BLaER1 (cell line): ENCODE measurements around the gene SIVA1.

ENCODE experiments used
- H3K27ac ChIP-seq: shearing (Covaris generic); formaldehyde crosslinking; 2 replicates; pipeline ENCODE4 v1.8.1; 2022
- H3K27me3 ChIP-seq: shearing (Covaris generic); formaldehyde crosslinking; 2 replicates; pipeline ENCODE4 v1.8.1; 2022
- H3K36me3 ChIP-seq: shearing (Covaris generic); formaldehyde crosslinking; 2 replicates; pipeline ENCODE4 v1.8.1; 2022
- H3K4me1 ChIP-seq: shearing (Covaris generic); formaldehyde crosslinking; 2 replicates; pipeline ENCODE4 v1.8.1; 2022
- H3K4me2 ChIP-seq: shearing (Covaris generic); formaldehyde crosslinking; 2 replicates; pipeline ENCODE4 v1.8.1; 2022
- H3K4me3 ChIP-seq: shearing (Covaris generic); formaldehyde crosslinking; 2 replicates; pipeline ENCODE4 v1.8.1; 2022
- H3K9ac ChIP-seq: shearing (Covaris generic); formaldehyde crosslinking; 2 replicates; pipeline ENCODE4 v1.8.1; 2022
- H3K9me3 ChIP-seq: shearing (Covaris generic); formaldehyde crosslinking; 2 replicates; pipeline ENCODE4 v1.8.1; 2022
- H4K20me1 ChIP-seq: shearing (Covaris generic); formaldehyde crosslinking; 2 replicates; pipeline ENCODE4 v1.8.1; 2022
- Cebpa-rat ChIP-seq: shearing (Covaris generic); IDR thresholded peaks from 2 replicates; pipeline ENCODE4 v1.8.1; 2022

SIVA1 gene

DNA sequence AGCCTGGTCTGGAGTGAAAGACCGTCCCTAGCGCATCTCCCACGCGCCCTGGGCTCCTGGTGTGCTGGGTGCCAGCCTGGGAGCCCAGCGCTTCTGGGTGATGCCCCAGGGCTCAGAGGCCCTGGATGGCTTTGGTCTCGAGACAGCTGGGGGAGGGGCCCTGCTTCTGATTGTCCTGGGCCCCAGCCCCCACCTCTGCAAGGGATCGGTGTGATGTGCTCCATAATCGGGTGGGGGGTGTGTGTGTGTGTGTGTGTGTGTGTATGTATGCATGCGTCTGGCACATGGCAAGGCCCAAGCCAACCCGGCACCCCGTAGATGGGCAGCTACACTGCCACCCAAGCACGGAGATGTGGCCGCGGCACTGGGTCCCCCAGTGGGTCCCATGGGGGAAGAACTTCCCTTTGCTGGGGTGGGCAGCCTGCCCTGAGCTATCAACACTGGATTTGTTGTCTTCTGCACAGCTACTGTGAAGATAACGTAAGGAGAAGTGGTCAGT, 51.0 kb downstream of the SIVA1 start:
- Histone ChIP-seq H3K4me1 (peaks cover 65% of the 10 kb centered on the region), H3K9me3 (no peaks in the 10 kb centered on the region)
- no peak for TF ChIP-seq Cebpa-rat

DNA sequence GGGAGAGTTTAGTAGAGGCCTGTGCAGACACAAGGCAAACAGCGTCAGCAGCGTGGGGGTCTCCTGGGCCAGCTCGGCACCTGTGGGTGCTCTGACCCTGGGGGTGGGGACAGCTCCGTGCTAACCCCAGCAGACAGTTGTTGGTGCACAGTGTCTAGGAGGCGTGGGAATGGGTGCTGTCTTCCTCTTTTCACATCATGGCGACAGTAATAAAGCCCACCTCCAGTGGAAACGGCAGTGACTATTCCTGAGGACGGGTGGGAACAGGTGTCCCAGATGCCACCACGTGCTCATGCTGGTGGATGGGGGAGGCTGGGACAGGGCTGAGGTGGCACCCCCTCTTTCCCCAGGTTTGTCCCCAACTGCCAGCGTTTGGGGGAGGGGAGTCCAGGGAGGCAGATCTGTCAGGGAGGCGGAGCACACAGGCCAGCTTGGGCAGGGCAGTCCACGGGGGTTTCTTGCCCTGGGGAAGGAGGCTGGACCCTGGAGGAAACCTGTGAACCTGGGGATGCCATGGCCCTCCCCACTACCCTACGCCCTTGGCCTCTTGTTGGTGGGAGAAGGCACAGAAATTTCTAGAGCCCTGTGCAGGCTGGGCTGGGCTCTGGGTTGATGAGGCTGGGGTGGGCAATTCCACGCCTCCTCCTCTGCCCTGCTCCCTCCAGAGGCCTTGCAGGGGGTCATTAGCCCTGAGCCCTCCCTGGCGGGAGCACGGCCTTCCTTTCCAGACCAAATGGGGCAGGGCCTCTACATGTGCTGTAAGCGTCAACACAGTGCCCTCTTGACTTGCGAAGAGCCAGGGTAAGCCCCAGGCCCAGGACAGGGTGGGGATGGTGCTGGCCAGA, 51.8 kb downstream of the SIVA1 start:
- Histone ChIP-seq H3K27me3 (no peaks in the 10 kb centered on the region; the same call in 1 of the 2 replicates), H3K4me2 (peak overlapping the region; percentile 98), H3K4me1 (peaks cover 57% of the 10 kb centered on the region), H4K20me1 (peaks cover 45% of the 10 kb centered on the region), H3K9me3 (no peaks in the 10 kb centered on the region), H3K36me3 (no peaks in the 10 kb centered on the region), H3K27ac (peak overlapping the region; percentile 45), H3K9ac (peak overlapping the region; percentile 30), H3K4me3 (peak overlapping the region; percentile 15; the same call in 1 of the 2 replicates)
- TF ChIP-seq Cebpa-rat = no peak

More for the DNA sequence above, 51.0 kb downstream of the SIVA1 start:
- H3K27ac ChIP-seq = peak overlapping the region; percentile 45; the same call in 1 of the 2 replicates
- peak overlapping the region; percentile 98 for H3K4me2 ChIP-seq
- H3K9ac ChIP-seq = 0 out of 2 replicates have a peak overlapping the region, but pooled peaks have one; percentile 25
- H3K27me3 ChIP-seq = peaks cover 3% of the 10 kb centered on the region; the same call in 1 of the 2 replicates
- H3K36me3 ChIP-seq = no peaks in the 10 kb centered on the region
- H3K4me3 ChIP-seq = peak overlapping the region; percentile 15; the same call in 1 of the 2 replicates
- peaks cover 45% of the 10 kb centered on the region for H4K20me1 ChIP-seq

DNA sequence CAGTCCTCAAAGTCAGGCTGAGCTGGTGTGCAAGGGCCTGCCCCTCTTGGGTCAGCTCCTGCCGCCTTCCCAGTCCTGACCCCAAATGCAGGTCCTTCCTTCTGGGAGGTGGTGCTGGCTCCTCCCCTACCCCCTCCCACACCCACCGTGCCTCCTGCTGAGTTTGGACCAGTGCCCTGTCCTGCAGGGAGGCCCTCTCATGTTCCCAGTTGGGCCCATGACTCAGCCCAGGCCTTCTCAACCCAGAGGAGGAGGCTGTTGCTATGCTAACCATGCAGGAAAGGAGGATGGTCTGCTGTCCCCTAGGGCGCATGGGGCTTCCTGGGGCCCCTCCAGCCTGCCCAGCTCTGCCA, 52.4 kb downstream of the SIVA1 start:
- Histone ChIP-seq H3K9ac (peak overlapping the region; percentile 30; the same call in 1 of the 2 replicates), H3K36me3 (no peaks in the 10 kb centered on the region), H3K4me2 (peak overlapping the region; percentile 98), H3K27me3 (no peaks in the 10 kb centered on the region), H3K4me1 (peaks cover 53% of the 10 kb centered on the region), H3K4me3 (no peak overlapping the region), H4K20me1 (peaks cover 45% of the 10 kb centered on the region), H3K27ac (peak overlapping the region; percentile 45), H3K9me3 (no peaks in the 10 kb centered on the region)
- no peak for TF ChIP-seq Cebpa-rat

DNA sequence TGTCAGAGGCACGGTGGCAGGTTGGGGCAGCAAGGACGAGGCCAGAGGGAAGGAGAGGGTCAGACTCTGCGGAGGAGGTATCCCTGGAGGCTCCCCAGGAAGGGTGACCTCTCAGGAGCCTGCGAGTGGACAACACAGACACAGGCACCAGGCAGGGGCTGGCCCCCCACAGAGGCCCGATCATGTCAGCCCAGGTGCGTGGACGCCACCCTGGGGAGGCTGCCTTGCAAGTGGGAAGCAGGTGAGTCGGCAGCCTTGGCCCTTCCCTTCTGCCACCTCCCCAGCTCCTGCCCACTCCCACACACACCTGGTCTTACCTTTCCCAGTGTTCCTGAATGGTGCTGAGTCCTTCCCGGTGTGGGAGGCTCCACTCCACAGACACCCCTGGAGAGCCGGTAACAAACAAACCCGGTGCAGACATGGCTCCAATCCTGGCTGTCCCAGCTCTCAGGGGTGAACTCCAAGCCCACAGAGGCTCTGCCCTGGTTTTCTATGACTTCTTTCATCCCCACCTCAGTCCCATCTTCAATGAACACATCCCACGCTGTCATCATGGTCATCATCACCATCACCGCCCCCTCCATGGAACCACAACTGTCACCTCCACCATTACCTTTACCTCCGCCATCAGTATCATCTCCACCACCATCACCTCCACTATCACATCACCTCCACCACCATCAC, 53.1 kb downstream of the SIVA1 start:
- Histone ChIP-seq H3K4me3 (no peak overlapping the region), H3K9me3 (no peaks in the 10 kb centered on the region), H4K20me1 (peaks cover 45% of the 10 kb centered on the region), H3K4me2 (peak overlapping the region; percentile 98), H3K4me1 (peaks cover 52% of the 10 kb centered on the region), H3K36me3 (peaks cover 1% of the 10 kb centered on the region; the same call in 1 of the 2 replicates), H3K27me3 (no peaks in the 10 kb centered on the region), H3K27ac (peak overlapping the region; percentile 45; the same call in 1 of the 2 replicates), H3K9ac (0 out of 2 replicates have a peak overlapping the region, but pooled peaks have one; percentile 30)
- no peak for TF ChIP-seq Cebpa-rat

DNA sequence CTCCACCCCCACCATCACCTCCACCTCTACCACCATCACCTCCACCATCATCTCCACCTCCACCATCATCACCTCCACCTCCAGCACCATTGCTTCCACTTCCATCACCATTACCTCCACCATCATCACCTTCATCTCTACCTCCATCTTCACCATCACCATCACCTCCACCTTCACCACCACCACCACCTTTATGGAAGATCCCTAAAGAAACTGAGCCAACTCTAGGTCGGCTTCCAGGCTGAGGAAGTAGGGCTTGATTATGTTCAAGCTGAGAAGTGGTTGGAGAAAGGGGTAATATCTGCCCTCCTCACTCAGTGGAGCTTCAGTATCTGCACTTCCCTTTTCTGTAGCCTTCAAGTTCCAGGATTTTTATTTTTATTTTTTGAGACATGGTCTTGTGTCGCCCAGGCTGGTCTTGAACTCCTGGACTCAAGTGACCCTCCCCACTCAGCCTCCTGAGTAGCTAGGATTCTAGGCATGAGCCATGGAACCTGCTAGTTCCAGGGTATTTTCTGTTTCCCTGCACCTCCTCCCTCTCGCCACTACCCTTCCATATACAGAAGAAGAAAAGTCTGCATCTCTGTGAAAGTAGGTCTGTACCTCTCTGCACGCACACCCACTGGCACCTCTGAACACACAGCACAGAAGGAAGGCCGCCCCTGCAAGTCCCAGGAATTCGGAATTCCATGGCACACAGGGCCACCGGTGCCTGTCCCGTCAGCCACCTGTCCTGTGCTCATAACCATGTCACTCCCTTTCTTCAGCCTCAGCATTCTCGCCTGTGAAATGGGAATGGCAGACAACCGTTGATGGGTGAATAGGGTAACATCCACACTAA, 53.9 kb downstream of the SIVA1 start:
- H3K27me3 ChIP-seq = no peaks in the 10 kb centered on the region
- no peak overlapping the region for H3K4me3 ChIP-seq
- H3K27ac ChIP-seq = no peak overlapping the region
- no peak overlapping the region for H3K9ac ChIP-seq
- H3K36me3 ChIP-seq = peaks cover 9% of the 10 kb centered on the region; the same call in 1 of the 2 replicates
- H4K20me1 ChIP-seq = peaks cover 37% of the 10 kb centered on the region
- H3K4me1 ChIP-seq = peaks cover 45% of the 10 kb centered on the region
- TF ChIP-seq Cebpa-rat = no peak
- H3K9me3 ChIP-seq = no peaks in the 10 kb centered on the region
- no peak overlapping the region for H3K4me2 ChIP-seq

DNA sequence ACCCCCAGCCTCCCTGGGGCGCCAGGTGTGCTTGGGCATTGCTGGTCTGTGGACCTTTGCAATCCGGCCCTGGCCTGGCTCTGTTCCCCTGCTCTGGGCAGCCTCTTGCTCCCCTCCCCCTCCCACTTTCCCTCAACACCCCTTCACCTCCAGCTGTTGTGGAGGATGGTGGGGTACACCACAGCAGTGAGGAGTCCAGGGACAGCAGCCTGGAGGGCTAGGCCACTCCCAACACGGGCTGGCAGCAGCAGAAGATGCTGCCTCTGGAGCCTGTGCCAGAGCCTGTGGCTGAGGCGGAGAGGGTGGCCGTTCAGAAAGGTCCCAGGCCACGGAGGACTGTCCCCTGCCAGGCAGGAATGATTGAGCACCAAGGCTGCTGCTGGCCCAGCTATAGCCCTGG, 55.5 kb downstream of the SIVA1 start:
- Histone ChIP-seq H3K36me3 (peaks cover 11% of the 10 kb centered on the region; the same call in 1 of the 2 replicates), H3K27me3 (no peaks in the 10 kb centered on the region), H3K4me3 (no peak overlapping the region), H3K4me1 (peaks cover 28% of the 10 kb centered on the region), H3K27ac (no peak overlapping the region), H3K9me3 (no peaks in the 10 kb centered on the region), H4K20me1 (peaks cover 21% of the 10 kb centered on the region), H3K9ac (no peak overlapping the region), H3K4me2 (no peak overlapping the region)
- no peak for TF ChIP-seq Cebpa-rat
